GM12875 (cell line): ENCODE data around the gene DPP6.

Experiments used
- H3K4me3 ChIP-seq: one replicate; pipeline ENCODE4 v1.5.1; 2011; ENCODE audit warnings: low read depth, low read length, control low read depth
- TF ChIP-seq, protein P1 (sequence below): IDR thresholded peaks from 2 replicates; pipeline ENCODE4 v1.5.1; 2011; ENCODE audit warnings: low read depth, mild to moderate bottlenecking, control low read depth, inconsistent platforms, low read length, moderate library complexity, borderline replicate concordance; ENCODE audit not compliant: insufficient read depth

The DPP6 gene

DNA sequence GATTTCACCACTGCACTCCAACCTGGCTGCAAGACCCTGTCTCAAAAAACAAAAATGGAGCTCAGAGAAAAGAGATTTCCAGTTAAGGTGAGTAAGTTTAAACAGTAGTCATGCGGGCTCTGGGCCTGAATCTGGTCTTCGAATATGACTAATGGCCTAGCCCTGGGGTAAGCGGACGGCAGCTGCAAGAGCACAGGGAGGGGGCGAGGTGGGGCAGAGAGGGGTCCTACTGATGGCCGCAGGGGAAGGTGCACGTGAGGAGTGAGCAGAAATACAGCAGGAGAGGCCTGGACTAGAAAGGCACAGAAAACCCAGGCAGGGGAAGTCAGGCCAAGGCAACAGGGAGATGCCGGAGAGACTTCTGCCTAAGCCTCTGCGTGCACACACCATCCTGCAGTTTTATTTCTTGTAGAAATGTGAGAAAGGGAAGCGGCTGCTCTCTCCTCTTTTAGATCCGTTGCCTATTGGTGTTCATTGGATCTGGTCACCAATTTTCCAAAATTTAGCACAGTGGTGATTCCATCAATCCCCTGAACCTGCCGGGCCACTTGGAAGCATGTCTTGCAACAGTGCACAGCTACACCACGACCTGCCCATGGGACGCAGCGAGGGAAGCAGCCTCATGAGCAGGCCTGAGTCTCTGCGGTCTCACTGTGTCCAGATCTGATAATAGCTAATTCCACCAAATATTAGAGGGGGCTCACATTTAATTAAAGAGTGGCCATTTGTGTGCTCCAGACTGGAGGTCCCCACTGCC is 811.7 kb downstream of the DPP6 start:
- TF ChIP-seq, protein P1, sequence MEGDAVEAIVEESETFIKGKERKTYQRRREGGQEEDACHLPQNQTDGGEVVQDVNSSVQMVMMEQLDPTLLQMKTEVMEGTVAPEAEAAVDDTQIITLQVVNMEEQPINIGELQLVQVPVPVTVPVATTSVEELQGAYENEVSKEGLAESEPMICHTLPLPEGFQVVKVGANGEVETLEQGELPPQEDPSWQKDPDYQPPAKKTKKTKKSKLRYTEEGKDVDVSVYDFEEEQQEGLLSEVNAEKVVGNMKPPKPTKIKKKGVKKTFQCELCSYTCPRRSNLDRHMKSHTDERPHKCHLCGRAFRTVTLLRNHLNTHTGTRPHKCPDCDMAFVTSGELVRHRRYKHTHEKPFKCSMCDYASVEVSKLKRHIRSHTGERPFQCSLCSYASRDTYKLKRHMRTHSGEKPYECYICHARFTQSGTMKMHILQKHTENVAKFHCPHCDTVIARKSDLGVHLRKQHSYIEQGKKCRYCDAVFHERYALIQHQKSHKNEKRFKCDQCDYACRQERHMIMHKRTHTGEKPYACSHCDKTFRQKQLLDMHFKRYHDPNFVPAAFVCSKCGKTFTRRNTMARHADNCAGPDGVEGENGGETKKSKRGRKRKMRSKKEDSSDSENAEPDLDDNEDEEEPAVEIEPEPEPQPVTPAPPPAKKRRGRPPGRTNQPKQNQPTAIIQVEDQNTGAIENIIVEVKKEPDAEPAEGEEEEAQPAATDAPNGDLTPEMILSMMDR = no peak

DNA sequence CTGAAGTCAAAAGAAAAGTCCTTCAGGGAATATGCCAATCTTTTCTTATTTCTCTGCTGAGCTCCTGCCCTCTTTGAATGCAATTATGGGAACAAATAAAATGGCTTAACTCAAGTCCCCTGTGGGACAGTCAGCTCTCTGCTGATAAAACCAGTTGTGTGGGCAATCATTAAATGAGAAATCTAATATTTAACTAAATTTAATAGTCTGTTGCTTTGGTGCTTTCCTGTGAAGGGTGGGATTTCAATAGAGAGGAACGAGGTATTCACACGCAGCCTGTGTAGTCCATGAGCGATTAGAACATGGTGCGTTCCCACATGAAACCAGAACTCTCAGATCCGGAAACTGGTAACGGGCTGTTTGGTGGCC is 812.3 kb downstream of the DPP6 start:
- TF ChIP-seq, protein P1 = no peak
- H3K4me3 ChIP-seq = no peak overlapping the region

More for the DNA sequence above, 811.7 kb downstream of the DPP6 start:
- no peak overlapping the region for H3K4me3 ChIP-seq

DNA sequence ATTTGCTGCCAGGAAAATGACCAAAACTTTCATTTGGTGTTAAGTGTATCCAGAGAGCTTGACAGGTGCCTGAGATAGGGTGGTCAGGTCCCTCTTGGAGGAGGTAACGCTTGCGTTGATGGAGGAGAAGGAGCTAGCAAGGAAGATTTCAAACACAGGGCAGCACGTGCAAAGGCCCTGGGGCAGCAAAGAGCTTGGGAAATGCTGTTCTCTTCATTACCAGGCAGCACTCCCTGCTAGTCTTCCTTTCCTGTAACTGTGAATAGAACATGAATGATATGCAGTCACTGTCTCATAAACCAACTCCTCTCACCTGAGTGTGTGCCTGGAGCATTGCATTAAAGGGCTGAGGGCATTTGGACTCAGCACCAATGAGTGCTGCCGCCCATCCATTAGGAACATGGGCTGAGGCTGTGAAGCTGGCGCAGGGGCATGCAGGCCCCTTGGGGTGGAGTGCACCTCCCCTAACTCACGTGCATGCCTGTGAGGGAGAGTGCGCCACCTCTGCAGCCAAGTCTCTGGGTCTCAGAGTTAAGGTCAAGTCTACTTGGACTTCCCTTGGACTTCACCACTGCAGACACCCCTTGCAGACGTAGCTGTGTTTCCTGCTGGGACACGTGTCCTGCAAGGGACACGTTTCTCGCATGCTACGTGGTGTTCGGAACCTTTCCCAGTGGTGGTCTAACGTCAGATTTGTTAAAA is 813.9 kb downstream of the DPP6 start:
- H3K4me3 ChIP-seq = no peak overlapping the region
- TF ChIP-seq, protein P1 = no peak

DNA sequence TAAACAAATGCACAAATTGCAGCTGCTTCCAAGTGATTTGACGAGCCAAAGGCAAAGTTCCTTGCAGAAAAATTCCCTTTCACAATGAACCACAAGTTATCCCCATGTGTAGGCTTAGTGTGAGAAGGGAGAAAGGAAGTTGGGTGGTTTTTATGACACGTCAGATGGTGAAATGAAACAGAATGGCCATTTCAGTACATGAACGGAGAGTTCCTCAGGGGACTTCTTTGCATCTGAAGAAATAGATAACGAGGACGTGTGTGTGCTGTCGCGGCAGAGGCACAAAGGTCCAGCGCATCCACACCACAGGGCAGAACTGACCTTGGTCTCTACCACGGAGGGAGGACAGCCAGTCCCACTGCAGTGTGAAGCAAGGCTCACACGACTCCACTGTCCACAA is 814.9 kb downstream of the DPP6 start:
- H3K4me3 ChIP-seq = no peak overlapping the region
- TF ChIP-seq, protein P1 = no peak

DNA sequence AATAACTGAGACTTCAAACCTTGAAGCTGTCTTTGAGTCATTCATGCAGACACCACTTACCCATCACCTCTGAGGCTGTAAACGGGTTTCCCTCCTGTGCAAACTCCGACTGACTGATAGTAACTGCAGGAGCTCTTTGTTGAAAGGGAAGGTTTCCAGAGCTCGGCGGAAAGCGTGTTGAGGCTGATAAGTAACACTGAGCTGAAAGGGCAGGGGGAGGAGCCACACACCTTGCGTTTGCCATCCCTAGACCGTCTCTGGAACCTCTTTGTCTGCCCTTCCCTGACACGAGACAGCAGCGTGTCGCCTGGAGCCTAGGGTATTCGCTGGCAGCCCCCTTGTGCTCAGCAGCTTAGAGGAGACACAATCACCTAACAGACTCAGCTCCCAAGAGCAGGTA is 816.7 kb downstream of the DPP6 start:
- no peak overlapping the region for H3K4me3 ChIP-seq
- TF ChIP-seq, protein P1 = no peak

DNA sequence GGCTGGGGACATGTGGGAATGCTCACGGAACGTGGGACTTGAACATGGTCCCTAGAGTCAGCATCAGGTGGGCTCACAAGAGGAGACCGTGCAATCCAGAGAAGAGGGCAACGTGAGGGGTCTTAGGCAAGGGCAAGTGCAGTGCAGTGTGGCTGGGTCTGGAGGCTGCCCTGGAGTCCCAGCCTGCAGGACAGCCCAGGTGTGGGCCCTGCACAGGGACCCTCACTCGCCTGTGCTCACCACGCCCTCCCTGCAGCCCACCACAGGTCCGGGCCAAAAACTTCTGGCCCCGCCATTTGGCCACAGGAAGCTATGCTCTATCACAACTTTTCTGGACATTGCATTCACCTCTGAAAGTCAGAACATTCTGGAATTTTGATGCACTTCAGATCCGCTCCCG is 817.2 kb downstream of the DPP6 start:
- TF ChIP-seq, protein P1 = no peak
- H3K4me3 ChIP-seq = no peak overlapping the region

DNA sequence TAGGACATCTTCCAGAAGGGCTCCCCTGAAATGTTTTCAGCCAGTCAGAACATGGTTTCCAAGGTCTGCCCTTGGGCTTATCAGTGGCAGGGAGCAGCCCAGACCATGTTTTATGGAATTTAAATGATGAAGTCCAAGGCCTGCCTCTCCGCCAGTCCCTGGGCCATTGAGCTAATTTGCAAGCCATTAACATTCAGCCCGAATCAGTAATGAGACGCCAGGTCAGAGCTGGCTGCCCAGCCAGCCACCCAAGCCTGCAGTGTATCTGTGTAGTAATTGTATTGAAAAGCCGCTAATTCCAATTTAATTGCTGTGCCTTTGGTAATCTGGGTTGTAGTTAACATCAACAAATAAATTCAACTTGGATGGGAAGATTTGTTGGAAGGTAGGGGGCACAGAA is 819.3 kb downstream of the DPP6 start:
- no peak overlapping the region for H3K4me3 ChIP-seq
- TF ChIP-seq, protein P1 = no peak
